NCI-H526 (cell line): ENCODE results near the gene BUD31.
"Not testable (repeated sequence)": the region's sequence is repeated elsewhere in the genome, so short reads cannot be mapped to it uniquely, and the experiment has no call there.

ENCODE experiments used
- DNase-seq, 2 experiments: peaks; one replicate each; lab custom pipeline; 2025; lab: John Stamatoyannopoulos, UW

The BUD31 gene

DNA sequence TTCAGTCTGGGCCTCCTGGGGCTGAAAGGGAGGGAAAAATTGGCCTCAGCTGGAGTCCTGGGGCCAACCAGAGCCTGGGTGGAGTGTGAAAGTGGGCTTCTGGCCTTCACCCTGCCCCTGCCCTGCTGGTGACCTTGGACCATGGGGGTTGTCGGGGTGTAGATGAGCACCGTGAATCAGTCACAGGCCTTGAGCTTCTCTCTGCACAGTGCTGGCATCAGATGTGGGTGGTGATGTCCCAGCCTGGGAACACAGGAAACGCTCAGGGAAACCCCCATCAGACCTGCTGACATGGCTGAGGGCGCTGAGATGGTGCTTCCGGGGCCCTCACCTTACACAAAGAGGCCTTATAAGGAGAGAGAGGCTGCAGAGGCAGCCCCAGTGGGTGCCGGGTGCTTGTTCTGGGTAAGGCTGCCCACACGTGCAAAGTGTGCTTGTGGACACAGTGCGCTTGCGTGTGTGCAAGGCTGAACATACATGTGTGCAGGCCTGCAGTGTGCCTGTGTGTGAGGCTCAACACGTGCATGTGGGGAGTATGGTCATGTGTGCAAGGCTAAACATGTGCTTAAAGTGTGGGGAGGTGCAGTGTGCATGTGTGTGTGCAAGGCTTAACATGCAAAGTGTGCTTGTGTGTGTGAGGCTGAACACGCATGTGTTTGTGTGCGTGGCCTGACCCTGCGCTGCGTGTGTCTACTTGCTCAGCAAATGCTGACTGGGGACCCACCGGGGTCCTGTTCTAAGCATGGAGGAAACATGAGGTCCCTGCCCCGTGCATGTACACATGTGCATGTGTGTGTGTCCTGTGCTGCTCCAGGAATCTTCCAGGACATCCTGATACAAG is 27.7 kb upstream of the BUD31 start:
- no peak for DNase-seq

DNA sequence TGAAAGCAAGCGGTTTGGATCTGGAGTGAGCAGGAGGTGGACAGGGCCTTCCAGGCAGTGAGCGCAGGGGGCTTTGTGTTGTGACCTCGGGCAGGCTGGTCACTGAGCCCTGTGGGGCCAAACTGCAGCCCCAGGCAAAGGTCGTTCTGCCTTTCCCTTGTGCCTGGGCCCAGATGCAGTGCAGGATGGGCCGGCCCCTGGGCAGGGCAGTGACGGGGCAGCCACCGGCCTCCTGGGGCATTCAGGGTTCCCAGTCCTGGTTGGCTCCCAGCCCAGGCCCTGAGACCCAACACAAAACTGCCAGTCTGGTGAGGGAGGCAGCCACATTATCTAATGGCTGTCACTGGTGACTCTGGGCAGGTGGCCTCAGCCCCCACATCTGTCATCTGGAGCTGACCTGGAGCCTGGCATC is 27.1 kb upstream of the BUD31 start:
- no peak for DNase-seq

DNA sequence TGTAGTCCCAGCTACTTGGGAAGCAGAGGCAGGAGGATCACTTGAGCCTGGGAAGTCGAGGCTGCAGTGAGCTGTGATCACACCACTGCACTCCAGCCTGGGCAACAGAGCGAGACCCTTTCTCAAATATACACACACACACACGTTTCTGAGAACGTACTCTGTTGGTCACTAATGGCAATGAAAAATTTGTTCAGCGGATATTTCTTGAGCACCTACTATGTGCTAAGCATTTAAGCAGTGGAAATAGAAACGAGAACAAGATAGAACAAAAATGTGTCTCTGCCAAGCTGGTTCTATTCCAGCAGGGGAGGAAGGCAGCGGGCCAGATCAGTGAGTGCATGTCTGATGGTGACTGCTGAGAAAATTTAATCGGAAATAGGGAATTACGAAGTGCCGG is 25.6 kb upstream of the BUD31 start:
- DNase-seq = no peak

DNA sequence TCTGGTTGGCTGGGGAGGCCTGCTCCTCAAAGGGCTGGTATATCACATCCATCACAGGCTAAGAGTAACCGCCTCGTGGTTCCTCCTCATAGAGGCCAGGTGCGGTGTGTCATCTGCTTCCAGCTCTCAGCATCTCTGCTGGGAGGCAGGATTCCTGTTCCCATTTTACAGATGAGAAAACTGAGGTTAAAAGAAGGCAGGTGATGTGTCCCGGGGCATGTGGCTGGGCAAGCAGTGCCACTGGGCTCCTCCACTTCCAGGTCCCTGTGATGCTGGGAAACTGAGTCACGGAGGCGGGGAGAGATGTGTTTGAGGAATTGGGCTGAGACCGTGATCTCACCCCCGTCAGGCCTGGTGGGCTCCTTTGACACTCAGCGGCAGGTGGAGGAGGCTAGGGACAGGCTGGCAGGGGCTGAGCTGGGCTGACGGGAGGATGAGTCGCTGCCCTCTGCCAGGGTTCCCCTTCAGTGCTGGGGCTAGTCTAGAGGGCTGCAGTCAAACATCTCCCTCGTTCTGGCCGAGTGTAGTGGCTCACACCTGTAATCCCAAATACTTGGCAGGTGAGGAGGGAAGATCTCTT is 24.9 kb upstream of the BUD31 start:
- DNase-seq = no peak

DNA sequence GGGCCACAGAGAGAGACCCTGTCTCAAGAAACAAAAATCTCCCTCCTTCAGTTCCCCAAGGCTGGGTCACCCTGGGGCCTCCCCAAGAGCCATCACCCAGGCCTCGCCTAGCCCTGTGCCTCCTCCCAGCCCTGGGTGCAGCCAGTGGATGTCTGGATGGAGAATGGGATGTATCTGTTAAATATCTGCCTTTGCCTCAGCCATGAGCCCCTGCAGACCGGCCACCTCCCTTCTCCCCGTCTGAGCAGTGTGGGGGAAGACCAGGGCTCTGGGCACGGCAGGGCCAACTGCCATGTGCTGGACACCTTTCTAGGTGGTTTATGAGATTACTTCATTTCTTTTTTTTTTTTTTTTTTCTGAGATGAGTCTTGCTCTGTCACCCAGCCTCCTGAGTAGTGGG is 24.2 kb upstream of the BUD31 start:
- no peak for DNase-seq

DNA sequence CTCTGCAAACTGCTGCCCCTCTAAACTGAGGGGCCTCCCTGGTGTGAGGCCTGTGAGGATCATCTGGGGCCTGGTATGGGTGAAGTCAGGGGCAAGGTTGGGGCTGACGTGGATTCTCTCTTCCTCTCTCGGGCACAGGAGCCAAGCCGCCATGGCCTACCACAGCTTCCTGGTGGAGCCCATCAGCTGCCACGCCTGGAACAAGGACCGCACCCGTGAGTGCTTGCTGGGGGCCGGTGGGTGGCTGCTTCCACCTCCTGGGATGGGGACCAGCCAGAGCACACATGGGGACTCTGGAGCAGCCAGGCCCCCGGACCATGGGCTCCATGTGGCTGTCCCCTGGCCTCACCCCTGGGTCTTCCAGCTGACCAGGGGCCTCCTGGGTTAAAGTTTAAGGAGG is 23.2 kb upstream of the BUD31 start:
- no peak for DNase-seq

DNA sequence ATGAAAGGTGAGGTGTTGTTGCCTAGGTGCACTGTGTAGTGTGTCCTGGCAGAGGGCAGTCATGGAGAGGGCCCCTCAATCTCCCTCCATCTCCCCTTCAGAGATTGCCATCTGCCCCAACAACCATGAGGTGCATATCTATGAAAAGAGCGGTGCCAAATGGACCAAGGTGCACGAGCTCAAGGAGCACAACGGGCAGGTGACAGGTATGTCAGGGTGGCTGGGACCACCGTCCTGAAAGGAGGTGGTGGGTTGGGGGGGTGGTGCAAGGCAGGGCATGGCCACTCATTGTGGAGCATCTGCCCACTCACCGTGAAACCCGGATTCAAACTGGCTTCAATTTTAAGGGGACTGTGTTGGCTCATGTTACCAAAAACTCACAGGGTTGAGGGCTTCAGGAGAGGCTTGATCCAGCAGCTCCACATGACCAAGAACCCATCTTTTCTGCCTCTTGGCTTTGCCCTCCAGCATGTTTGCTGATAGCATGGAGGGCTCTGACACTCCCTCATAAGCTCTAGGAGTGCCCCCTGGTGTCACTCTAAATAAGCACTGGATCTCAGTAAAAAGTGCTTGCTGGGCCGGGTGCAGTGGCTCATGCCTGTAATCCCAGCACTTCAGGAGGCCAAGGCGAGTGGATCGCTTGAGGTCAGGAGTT is 22.1 kb upstream of the BUD31 start:
- peak in 1 of 2 experiments; percentile 38 for DNase-seq

DNA sequence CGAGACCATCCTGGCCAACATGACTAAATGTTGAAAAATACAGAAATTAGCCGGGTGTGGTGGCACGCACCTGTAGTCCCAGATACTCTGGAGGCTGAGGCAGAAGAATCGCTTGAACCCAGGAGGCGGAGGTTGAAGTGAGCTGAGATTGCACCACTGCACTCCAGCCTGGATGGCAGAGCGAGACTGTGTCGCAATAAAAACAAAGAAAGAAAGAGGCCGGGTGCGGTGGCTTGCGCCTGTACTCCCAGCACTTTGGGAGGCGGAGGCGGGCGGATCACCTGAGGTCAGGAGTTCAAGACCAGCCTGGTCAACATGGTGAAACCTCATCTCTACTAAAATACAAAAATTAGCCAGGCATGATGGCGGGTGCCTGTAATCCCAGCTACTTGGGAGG is 21.5 kb upstream of the BUD31 start:
- not testable (repeated sequence) for DNase-seq

DNA sequence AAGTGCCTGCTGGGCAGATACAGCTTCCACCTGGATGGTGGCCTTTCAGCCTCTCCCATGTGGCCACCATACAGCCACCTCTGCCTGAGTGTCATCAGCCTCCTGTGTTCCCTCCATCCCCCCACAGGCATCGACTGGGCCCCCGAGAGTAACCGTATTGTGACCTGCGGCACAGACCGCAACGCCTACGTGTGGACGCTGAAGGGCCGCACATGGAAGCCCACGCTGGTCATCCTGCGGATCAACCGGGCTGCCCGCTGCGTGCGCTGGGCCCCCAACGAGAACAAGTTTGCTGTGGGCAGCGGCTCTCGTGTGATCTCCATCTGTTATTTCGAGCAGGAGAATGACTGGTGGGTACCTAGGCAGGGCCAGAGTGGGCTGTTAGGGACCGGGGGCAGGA is 20.9 kb upstream of the BUD31 start:
- no peak for DNase-seq

DNA sequence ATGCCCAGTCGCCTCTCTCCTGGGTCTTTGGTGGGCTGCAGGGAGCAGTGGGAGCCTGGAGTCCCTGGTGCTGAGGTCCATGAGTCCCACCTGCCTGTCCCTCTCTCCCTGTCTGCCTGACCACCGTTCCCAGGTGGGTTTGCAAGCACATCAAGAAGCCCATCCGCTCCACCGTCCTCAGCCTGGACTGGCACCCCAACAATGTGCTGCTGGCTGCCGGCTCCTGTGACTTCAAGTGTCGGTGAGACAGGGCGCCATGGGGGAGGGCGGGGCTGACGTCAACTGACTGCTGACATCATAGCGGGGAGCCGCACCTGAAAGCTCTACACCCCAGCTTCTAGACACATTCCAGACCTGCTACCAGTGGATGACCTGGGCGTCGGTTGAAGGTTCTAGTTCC is 19.0 kb upstream of the BUD31 start:
- no peak for DNase-seq

DNA sequence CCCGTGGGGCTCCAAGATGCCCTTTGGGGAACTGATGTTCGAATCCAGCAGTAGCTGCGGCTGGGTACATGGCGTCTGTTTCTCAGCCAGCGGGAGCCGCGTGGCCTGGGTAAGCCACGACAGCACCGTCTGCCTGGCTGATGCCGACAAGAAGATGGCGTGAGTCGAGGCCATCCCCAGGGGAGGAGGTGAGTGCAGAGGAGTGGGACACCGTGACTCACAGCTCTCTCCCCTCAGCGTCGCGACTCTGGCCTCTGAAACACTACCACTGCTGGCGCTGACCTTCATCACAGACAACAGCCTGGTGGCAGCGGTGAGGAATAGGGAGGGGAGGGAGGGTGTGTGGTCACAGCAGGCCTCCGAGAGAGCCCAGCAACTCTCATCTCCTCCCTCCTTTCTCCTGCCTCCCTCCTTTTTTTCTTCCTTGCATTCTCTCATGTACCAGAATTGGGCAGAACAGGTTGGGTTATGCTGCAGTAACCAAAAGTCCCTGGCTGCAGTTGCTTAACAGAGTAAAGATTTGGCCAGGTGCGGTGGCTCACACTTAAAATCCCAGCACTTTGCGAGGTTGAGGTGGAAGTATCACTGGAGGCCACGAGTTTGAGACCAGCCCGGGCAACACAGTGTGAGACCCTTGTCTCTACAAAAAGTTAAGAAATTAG is 17.7 kb upstream of the BUD31 start:
- DNase-seq = no peak

DNA sequence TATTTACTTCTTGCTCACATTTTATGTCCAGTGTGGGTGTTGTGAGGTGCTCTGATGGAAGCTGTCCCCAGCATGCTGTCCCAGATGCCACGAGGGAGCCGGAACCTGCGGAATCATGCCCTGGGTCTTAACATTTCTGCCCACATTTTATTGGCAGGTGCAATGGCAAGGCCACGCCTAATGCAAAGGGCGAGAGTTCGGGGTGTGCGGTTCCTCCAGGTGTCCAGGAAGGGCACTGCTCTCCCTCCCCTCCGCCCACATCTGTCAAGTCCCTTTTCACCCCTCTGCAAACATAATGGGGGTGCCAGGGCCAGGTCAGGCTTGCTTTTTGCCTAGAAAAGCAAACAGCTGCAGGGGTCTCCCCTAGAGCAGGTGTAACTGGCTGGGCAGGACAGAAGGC is 16.7 kb upstream of the BUD31 start:
- DNase-seq = peak; percentile 9 to 60

DNA sequence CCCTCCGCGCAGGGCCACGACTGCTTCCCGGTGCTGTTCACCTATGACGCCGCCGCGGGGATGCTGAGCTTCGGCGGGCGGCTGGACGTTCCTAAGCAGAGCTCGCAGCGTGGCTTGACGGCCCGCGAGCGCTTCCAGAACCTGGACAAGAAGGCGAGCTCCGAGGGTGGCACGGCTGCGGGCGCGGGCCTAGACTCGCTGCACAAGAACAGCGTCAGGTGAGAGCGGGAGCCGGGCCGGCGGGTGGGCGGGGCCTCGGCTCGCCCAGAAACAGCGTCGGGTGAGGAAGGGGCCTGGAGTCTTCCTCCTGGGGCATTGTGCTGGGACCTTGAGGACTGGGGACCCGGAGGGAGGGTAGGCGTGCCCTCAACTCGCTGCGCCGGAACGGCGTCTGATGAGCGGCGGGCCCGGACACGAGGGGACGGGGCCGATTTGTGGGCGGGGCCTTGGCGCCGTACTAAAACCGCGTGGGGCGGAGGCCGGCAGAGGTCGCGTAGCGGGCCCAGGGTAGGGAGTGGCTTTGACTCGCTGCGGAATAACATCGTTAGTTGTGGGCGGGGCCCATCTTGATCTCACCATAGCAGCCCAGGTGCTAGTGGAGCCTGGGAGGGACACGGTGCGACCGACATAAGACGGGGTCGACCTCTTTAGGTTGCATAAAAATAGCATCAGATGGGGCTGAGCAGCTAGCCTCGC is 16.0 kb upstream of the BUD31 start:
- DNase-seq = peak; percentile 93 to 97

DNA sequence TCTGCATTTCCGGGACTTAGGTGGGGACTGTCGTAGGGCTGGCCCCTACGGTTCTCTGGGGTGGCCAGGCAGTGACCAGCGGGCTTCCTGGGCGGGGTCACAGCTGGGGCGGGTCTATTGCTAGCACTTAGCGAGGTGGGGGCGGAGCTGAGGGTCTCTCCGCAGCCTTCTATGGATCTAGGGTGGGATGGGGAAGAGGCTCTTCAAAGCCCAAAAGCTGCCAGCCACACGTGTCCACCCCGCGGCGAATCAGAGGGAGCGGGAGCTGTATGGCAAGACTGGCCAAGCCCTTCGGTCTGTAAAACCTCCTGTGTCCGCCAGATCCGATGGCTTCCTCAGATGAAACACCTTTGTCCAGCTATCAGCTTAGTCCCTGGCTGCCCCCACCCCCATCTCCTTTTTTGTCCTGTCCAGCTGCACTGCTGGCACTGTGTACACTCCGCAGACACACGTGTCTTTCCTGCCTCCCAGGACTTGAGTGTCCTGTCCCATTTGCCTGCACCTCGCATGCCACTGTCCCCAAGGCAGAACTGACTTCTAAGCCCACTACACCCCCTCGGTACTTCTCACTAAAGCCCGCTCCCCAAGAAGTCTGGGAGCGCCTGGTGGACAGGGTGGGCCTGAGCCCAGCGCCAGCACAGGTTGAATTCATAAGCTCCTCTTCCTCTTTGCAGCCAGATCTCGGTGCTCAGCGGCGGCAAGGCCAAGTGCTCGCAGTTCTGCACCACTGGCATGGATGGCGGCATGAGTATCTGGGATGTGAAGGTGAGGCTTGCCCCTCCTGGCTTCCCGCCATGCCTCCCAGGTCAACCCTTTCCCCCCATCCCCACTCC is 15.2 kb upstream of the BUD31 start:
- DNase-seq = peak; percentile 80 to 93

DNA sequence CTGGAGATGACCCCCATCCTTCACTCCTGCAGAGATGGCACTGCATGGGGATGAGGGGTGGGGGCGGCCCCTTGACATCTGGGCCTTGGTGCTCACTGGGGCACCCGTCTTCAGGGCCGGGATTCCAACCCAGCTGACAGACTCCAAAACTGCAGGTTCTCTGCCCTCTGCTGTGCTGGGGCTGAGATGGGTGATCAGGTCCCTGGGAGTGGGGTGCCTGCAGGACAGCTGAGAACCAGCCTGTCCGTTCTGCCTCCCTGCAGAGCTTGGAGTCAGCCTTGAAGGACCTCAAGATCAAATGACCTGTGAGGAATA is 14.6 kb upstream of the BUD31 start:
- no peak for DNase-seq

DNA sequence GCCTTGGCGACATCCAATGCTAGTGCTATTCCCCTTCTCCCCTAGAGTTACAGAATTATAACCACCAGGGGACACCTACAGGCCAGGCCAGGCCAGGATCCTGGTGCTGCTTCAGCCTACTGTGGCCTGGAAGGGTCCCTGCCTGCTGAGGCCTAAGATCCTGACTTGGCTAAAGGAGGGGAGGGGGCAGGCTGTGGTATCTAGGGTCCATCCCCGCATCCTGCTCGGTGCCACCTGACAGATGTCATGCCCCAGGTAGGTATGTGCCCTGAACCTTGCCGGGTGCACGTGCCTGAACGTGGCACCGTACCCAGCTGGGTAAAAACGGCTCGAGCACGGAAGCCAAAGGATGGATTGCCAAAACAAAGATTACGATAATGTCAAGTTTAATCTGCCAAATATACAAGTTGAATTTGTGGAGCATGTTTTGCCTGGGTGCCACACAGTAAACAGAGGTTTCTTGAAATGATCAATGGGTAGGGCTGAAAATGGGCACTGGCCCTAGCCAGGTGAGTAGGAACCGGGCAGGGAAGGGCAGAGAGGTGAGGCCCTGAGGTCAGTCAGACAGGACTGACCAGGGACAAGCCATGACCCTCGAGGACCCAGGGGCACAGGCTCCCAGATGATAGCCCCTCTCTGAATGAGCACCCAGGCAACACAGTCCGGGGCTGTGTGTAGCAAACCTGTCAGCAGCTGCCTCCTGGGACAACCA is 13.0 kb upstream of the BUD31 start:
- no peak for DNase-seq

DNA sequence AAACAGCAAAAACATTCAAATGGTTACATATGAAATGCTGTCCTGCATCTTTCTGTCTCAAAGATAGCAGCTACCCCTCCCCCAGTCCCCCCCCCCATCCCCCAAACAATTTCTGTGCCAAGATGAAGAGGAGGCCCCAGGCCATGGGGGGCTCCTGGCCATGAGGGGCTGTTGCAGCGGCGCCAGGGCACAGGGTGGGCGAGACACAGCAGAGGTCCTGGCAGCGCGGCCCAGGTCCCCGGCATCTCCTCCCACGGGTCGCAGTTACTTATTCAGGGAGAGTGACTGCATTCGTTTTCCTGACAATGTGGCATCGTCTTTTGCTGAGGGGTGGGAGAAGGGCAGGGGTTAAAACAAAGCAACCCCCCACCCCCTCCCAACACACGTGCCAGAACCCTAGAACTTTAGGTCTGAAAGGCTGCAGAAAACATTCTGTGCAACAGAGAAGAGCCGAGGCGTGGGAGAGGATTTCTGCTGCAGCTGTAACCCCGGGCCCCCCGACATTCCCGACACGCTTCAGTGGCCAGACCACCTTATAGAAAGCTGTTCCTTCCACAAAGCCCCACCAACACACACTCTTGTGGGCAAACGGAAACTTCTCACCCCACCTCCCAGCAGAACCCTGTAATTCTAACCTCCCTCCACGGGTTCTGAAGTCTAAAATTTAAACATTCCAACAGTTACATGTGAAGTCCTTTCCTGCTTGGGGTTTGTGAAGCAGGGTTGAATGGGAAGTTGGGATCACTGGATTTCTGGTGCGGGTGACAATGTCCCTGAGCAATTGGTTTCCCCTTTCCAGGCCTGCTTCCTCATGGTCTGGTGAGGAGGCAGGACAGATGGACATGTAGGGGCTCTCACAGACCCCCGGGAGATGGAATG is 12.1 kb upstream of the BUD31 start:
- DNase-seq = no peak

DNA sequence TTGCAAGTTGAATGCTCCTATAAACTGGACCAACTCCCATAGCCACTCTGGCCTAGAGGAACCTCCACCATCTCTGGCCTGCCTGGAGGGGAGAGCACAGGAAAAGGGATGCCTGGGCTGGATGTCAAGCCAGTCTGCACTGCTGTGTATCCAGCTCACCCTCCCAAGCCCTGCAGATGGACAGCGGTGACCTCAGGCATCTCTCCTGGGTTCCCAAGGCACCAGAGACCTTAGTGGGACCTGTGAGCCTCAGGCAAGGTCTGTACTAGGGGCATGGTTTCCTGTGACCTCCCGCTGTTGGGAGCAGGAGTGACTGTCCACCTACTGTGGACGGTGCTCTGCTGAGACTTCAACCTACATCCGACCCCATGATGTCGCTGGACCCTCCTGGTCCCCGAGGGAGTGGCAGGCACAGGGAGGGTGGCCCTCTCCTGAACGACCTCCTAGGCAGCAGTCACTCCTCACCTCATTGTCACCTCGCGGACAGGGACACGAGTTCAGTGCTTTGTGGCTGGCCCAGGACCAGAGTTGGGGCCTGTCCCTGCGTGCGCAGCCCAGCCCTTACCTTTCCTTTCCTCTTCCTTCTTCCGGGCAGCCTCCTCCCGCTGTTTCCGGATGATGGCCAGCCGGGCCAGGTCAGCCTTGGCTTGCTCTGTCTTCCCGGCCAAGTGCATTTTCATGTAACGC is 11.3 kb upstream of the BUD31 start:
- DNase-seq = no peak

DNA sequence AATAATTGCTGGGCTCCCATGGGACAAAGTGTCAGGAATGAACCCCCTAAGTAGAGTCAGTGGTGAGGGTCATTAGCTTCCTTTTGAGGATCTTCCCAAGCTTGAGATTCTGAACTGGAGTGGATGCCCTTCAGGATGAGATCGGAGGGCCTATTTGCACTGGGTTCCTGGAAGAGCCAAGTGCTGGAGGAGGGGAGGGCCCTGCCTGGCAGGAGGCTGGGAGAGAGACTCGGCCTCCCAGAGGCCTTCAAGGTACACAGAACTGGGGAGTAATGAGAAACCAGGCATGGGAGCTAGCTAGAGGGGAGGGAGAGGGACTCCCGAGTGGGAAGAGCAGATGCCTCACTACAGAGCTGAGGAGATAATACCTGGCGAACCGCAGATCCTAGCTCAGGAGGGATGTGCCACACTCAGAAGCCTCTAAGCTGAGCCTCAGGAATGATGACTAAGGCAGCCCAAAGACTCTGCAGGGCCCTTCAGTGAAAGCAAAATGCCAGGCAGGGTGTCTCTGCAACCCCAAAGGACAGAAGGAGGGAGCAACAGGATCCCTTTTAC is 9.8 kb upstream of the BUD31 start:
- no peak for DNase-seq
